Neural progenitor cell (in vitro differentiated cells): ENCODE measurements around the gene CDC123.

Experiments used
- EZH2 ChIP-seq: fragments of 200-600 bp; sonication (generic); IDR thresholded peaks from 2 replicates; pipeline ENCODE4 v1.6.1; 2017; ENCODE audit warnings: antibody characterized with exemption, mild to moderate bottlenecking, moderate library complexity
- EZH2phosphoT487 ChIP-seq: fragments of 200-600 bp; sonication (generic); IDR thresholded peaks from 2 replicates; pipeline ENCODE4 v1.6.1; 2017; ENCODE audit warnings: antibody characterized with exemption
- TF ChIP-seq, protein P1 (sequence below): fragments of 200-600 bp; sonication (generic); IDR thresholded peaks from 2 replicates; pipeline ENCODE4 v1.5.1; 2017; ENCODE audit warnings: antibody characterized with exemption, mild to moderate bottlenecking

GRCh38 chr10:12180221-12180974, 15.6 kb upstream of the CDC123 start:
- TF ChIP-seq, protein P1, sequence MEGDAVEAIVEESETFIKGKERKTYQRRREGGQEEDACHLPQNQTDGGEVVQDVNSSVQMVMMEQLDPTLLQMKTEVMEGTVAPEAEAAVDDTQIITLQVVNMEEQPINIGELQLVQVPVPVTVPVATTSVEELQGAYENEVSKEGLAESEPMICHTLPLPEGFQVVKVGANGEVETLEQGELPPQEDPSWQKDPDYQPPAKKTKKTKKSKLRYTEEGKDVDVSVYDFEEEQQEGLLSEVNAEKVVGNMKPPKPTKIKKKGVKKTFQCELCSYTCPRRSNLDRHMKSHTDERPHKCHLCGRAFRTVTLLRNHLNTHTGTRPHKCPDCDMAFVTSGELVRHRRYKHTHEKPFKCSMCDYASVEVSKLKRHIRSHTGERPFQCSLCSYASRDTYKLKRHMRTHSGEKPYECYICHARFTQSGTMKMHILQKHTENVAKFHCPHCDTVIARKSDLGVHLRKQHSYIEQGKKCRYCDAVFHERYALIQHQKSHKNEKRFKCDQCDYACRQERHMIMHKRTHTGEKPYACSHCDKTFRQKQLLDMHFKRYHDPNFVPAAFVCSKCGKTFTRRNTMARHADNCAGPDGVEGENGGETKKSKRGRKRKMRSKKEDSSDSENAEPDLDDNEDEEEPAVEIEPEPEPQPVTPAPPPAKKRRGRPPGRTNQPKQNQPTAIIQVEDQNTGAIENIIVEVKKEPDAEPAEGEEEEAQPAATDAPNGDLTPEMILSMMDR, result no peak
- no peak for TF ChIP-seq EZH2phosphoT487
- TF ChIP-seq EZH2, result no peak
